ENCODE results near the gene FXYD2.

The FXYD2 gene

DNA sequence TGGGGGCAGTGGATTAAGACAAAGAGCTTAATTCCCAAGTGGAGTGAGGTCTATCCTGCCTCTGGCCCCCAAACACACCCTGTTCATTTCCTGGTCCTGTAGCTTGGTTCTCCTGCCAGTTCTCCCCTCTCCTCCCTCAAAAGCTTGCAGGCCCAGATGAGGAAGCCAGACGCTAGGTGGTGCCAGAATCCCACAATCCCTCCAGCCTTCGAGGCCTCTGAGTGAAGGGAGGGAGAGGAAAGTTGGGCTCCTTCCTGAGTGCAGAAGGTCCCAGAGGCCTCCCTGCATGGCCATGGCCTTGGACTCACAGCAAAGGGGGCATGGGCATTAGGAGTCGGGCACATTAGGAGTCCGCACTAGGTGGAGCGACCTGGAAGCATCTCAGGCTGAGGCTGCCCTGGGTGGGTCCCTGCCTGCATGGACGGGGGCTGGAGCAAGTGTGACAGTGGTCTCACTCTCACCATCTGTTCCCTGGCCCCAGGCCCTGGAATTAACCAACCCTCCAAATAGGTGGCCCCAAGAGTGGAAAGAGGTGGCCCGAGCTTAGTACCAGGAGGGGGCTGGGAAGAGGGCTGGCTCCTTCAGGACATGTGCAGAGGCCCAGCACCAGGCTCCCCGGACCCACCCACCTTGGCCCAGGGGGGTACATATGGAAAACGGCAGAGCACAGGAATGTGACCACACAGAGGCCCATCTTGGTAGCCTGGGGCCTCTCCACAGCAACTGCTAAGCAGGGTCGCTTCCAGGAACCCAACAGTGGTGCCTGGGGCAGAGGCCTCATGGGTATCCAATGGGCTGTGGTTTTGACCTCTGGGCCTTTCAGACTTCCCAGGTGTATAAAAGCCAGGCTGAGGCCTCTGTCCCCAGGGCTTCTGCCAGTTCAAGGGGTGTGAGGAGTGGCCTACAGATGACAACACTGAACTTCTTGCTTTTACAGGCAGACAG lies 5.2 kb downstream of the FXYD2 start:
- DNase-seq (ENCODE audit: extremely low spot score), result peak; percentile 77
- CTCF ChIA-PET, result interaction anchor here (0.6 to 5.5 kb wide), 12 partner anchors 12 to 488 kb away, joined by 3 to 48 read pairs (median 4); no protein-coding TSS in a partner anchor
- POLR2A ChIA-PET, result no interaction called here
- TF ChIP-seq HDGF (IDR thresholded peaks at IDR 0.05; ENCODE audit: borderline replicate concordance) (no peak), ARNT (IDR thresholded peaks at IDR 0.05) (no peak)

- CTCF ChIA-PET, result interaction anchor here (0.6 to 5.5 kb wide), 19 partner anchors 11 to 486 kb away, joined by 3 to 48 read pairs (median 4); no protein-coding TSS in a partner anchor
- DNase-seq (ENCODE audit: extremely low spot score), result no peak
- TF ChIP-seq SUZ12 (IDR thresholded peaks at IDR 0.05) (no peak), ELF4 (IDR thresholded peaks at IDR 0.05) (no peak), NFRKB (IDR thresholded peaks at IDR 0.05) (no peak), L3MBTL2 (conservative IDR thresholded peaks at IDR 0.05) (no peak)
- TF ChIP-seq, protein P1, sequence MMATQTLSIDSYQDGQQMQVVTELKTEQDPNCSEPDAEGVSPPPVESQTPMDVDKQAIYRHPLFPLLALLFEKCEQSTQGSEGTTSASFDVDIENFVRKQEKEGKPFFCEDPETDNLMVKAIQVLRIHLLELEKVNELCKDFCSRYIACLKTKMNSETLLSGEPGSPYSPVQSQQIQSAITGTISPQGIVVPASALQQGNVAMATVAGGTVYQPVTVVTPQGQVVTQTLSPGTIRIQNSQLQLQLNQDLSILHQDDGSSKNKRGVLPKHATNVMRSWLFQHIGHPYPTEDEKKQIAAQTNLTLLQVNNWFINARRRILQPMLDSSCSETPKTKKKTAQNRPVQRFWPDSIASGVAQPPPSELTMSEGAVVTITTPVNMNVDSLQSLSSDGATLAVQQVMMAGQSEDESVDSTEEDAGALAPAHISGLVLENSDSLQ (IDR thresholded peaks at IDR 0.05), result no peak
- POLR2A ChIA-PET, result interaction anchor here (1.4 to 1.9 kb wide), 2 partner anchors 10 kb away, joined by 3 to 5 read pairs; no protein-coding TSS in a partner anchor
Observed at GRCh38 chr11:117818041-117818873, 6.3 kb downstream of the FXYD2 start.

- ChIA-PET CTCF (interaction anchor here (0.6 to 5.5 kb wide), 14 partner anchors 10 to 391 kb away, joined by 3 to 48 read pairs (median 3); no protein-coding TSS in a partner anchor), POLR2A (interaction anchor here (0.6 to 1.9 kb wide), 4 partner anchors 9 to 129 kb away, joined by 3 to 5 read pairs (median 4); no protein-coding TSS in a partner anchor)
- DNase-seq (ENCODE audit: extremely low spot score), result peak; percentile 80
Observed at GRCh38 chr11:117817368-117818040, 7.0 kb downstream of the FXYD2 start.

GRCh38 chr11:117816846-117817367 lies 7.6 kb downstream of the FXYD2 start:
- no peak for DNase-seq (ENCODE audit: extremely low spot score)
- ChIA-PET CTCF (interaction anchor here (0.6 to 5.5 kb wide), 10 partner anchors 9 to 390 kb away, joined by 3 to 48 read pairs (median 4); no protein-coding TSS in a partner anchor), POLR2A (interaction anchor here (0.6 to 1.9 kb wide), 4 partner anchors 9 to 130 kb away, joined by 3 to 5 read pairs (median 4); no protein-coding TSS in a partner anchor)
- TF ChIP-seq HDGF (IDR thresholded peaks at IDR 0.05; ENCODE audit: borderline replicate concordance) (no peak), SP1 (IDR thresholded peaks at IDR 0.05) (no peak), ARNT (IDR thresholded peaks at IDR 0.05) (no peak), SUZ12 (IDR thresholded peaks at IDR 0.05) (no peak), CTBP1 (IDR thresholded peaks at IDR 0.05; ENCODE audit: borderline replicate concordance) (no peak)

More at GRCh38 chr11:117817368-117818040, 7.0 kb downstream of the FXYD2 start:
- TF ChIP-seq L3MBTL2 (conservative IDR thresholded peaks at IDR 0.05), result peak; percentile 50
- no peak for TF ChIP-seq CTBP1 (IDR thresholded peaks at IDR 0.05; ENCODE audit: borderline replicate concordance)

- TF ChIP-seq L3MBTL2 (conservative IDR thresholded peaks at IDR 0.05) (no peak), SUZ12 (IDR thresholded peaks at IDR 0.05) (no peak)
- TF ChIP-seq, protein P1 (IDR thresholded peaks at IDR 0.05), result peak; percentile 80
- POLR2A ChIA-PET, result interaction anchor here (1.6 to 1.9 kb wide), 2 partner anchors 8 to 131 kb away, joined by 4 to 5 read pairs; no protein-coding TSS in a partner anchor
- CTCF ChIA-PET, result interaction anchor here (1.0 to 5.5 kb wide), 5 partner anchors 9 to 390 kb away, joined by 3 to 48 read pairs (median 28); no protein-coding TSS in a partner anchor
- peak; percentile 35 for DNase-seq (ENCODE audit: extremely low spot score)
Observed at GRCh38 chr11:117816151-117816741, 8.3 kb downstream of the FXYD2 start.

DNA sequence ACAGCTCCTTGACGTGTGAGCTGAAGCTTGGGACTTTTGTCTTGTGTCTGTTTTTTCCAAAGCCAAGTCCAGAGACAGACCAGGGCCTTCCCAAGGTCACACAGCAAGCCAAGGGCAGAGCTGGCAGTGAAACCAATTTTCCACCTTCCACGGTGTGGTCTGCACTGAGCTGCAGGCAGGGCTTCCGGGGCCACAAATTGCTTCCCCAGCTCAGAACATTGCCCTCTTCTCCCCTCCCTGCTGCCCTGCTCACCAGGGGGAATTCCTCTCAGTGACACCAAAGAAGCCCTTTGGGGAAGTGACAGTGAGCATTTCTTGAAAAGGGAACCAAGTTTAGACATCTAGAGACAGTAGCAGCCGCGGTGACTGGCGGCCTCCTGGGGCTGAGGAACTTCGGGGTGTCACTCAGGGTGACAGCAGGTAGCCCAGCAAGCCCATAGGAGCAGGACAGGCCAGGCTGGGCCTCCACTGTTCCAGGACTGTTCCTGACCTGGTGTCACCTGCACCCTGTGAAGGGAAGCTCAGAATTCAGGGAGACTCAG lies 9.2 kb downstream of the FXYD2 start:
- TF ChIP-seq ARNT (IDR thresholded peaks at IDR 0.05) (no peak), LEF1 (IDR thresholded peaks at IDR 0.05; ENCODE audit: borderline replicate concordance) (no peak), L3MBTL2 (conservative IDR thresholded peaks at IDR 0.05) (no peak), CTBP1 (IDR thresholded peaks at IDR 0.05; ENCODE audit: borderline replicate concordance) (no peak)
- TF ChIP-seq, protein P1 (IDR thresholded peaks at IDR 0.05), result no peak
- POLR2A ChIA-PET, result no interaction called here
- CTCF ChIA-PET, result interaction anchor here (1.2 to 5.5 kb wide), 3 partner anchors 132 to 389 kb away, joined by 6 to 45 read pairs (median 28); no protein-coding TSS in a partner anchor
- no peak for DNase-seq (ENCODE audit: extremely low spot score)
